SK-N-SH (cell line): Measurements from ENCODE around the gene NR6A1. TPM values are rescaled to one million over a fixed set of nuclear protein-coding genes. Genes with fewer than 3 reads are reported as not detected.

Source experiments
- CTCF ChIA-PET: fragments of 300-600, 350-600 bp; formaldehyde crosslinking; extraction: SDS; loops from one replicate; lab custom pipeline; 2021; lab: Yijun Ruan, JAX
- POLR2A ChIA-PET: fragments of 350-600 bp; sonication (Branson Sonifier 250); formaldehyde crosslinking; extraction: SDS; loops from one replicate; lab custom pipeline; 2020; ENCODE audit warnings: antibody characterized with exemption, inconsistent platforms; lab: Yijun Ruan, JAX
- DNase-seq: peaks from one replicate; pipeline ENCODE4 v3.0.0; 2012
- H2AFZ ChIP-seq: fragments of 200-600 bp; sonication (generic); 2 replicates; pipeline ENCODE4 v1.8.1; 2016; ENCODE audit warnings: antibody characterized with exemption, mild to moderate bottlenecking, low read depth
- H3F3A ChIP-seq: fragments of 200-600 bp; sonication (generic); replicated peaks from 2 replicates; pipeline ENCODE3; 2016; ENCODE audit warnings: antibody characterized with exemption, mild to moderate bottlenecking; ENCODE audit not compliant: insufficient read depth
- H3K27ac ChIP-seq, 2 experiments: fragments of 200-500 bp in 1 of 2; fragments of 200-600 bp in 1 of 2; sonication (Bioruptor generic) in 1 of 2; sonication (generic), shearing (Covaris generic) in 1 of 2; 2 replicates each; pipeline versions ENCODE4 v1.5.1 to v1.6.1; 2014 to 2016; ENCODE audit warnings: low read depth in 2 of 2, inconsistent platforms in 1 of 2, low read length in 1 of 2, mild to moderate bottlenecking in 1 of 2, mixed read lengths in 1 of 2
- H3K27me3 ChIP-seq: fragments of 200-600 bp; sonication (generic), shearing (Covaris generic); 2 replicates; pipeline ENCODE4 v1.6.1; 2016; ENCODE audit warnings: mixed run types; ENCODE audit not compliant: insufficient read depth
- H3K36me3 ChIP-seq, 2 experiments: fragments of 200-500 bp in 1 of 2; fragments of 200-600 bp in 1 of 2; sonication (Bioruptor generic) in 1 of 2; sonication (generic) in 1 of 2; replicated peaks in 1 of 2; 2 replicates each; pipeline versions ENCODE3 to v1.5.1; 2014 to 2016; ENCODE audit warnings: low read length in 1 of 2, mild to moderate bottlenecking in 1 of 2; ENCODE audit not compliant: insufficient read depth in 2 of 2, control insufficient read depth in 1 of 2
- H3K4me1 ChIP-seq, 2 experiments: fragments of 200-500 bp in 1 of 2; fragments of 200-600 bp in 1 of 2; sonication (Bioruptor generic) in 1 of 2; sonication (generic), shearing (Covaris generic) in 1 of 2; 2 replicates each; pipeline versions ENCODE4 v1.5.1 to v1.6.1; 2014 to 2016; ENCODE audit warnings: low read depth in 1 of 2, low read length in 1 of 2, mixed run types in 1 of 2; ENCODE audit not compliant: insufficient read depth in 2 of 2, control insufficient read depth in 1 of 2
- H3K4me2 ChIP-seq: fragments of 200-600 bp; sonication (generic), shearing (Covaris generic); 2 replicates; pipeline ENCODE4 v1.6.1; 2017; ENCODE audit warnings: mixed run types
- H3K4me3 ChIP-seq, 2 experiments: fragments of 200-500 bp in 1 of 2; fragments of 200-600 bp in 1 of 2; sonication (Bioruptor generic) in 1 of 2; sonication (generic), shearing (Covaris generic) in 1 of 2; 2 replicates each; pipeline versions ENCODE4 v1.5.1 to v1.8.1; 2014 to 2016; ENCODE audit warnings: low read depth in 2 of 2, inconsistent platforms in 1 of 2, low read length in 1 of 2, mild to moderate bottlenecking in 1 of 2, mixed read lengths in 1 of 2, moderate library complexity in 1 of 2
- H3K79me2 ChIP-seq: fragments of 200-600 bp; sonication (generic); 2 replicates; pipeline ENCODE4 v1.8.1; 2017; ENCODE audit warnings: mild to moderate bottlenecking; ENCODE audit not compliant: insufficient read depth
- H3K9ac ChIP-seq: fragments of 200-600 bp; sonication (generic); 2 replicates; pipeline ENCODE4 v1.6.1; 2017; ENCODE audit warnings: mixed run types
- H3K9me2 ChIP-seq: fragments of 200-600 bp; sonication (generic); 2 replicates; pipeline ENCODE4 v1.6.1; 2017; ENCODE audit warnings: mixed run types
- H3K9me3 ChIP-seq: fragments of 200-600 bp; sonication (generic); 2 replicates; pipeline ENCODE4 v1.6.1; 2017; ENCODE audit warnings: mixed run types, mild to moderate bottlenecking, moderate library complexity
- H4K20me1 ChIP-seq: fragments of 200-600 bp; sonication (generic); 2 replicates; pipeline ENCODE4 v1.6.1; 2017; ENCODE audit warnings: mild to moderate bottlenecking, mixed run types; ENCODE audit not compliant: insufficient read depth
- ELF1 ChIP-seq: IDR thresholded peaks from 2 replicates; pipeline ENCODE4 v1.4.0; 2012
- EZH2phosphoT487 ChIP-seq: fragments of 200-600 bp; sonication (generic); IDR thresholded peaks from 2 replicates; pipeline ENCODE4 v1.6.1; 2017; ENCODE audit warnings: low read depth, mixed run types, mild to moderate bottlenecking, antibody characterized with exemption, moderate library complexity, borderline replicate concordance
- FOSL2 ChIP-seq: IDR thresholded peaks from 2 replicates; pipeline ENCODE4 v1.4.0; 2012; ENCODE audit warnings: low read depth, mild to moderate bottlenecking, moderate library complexity, borderline replicate concordance
- GABPA ChIP-seq: IDR thresholded peaks from 2 replicates; pipeline ENCODE4 v1.4.0; 2012; ENCODE audit warnings: low read depth, mild to moderate bottlenecking
- GATA2 ChIP-seq: sonication (generic); formaldehyde crosslinking; IDR thresholded peaks from 2 replicates; pipeline ENCODE4 v1.5.0; 2020; ENCODE audit warnings: mild to moderate bottlenecking, missing genetic modification reagents
- IRF3 ChIP-seq: fragments of 150-350 bp; IDR thresholded peaks from 2 replicates; pipeline ENCODE4 v1.6.1; 2016; ENCODE audit warnings: mild to moderate bottlenecking, low read depth, low read length
- JUND ChIP-seq: IDR thresholded peaks from 2 replicates; pipeline ENCODE4 v1.4.0; 2012
- NFIC ChIP-seq: IDR thresholded peaks from 2 replicates; pipeline ENCODE4 v1.4.0; 2012; ENCODE audit warnings: borderline replicate concordance
- NRF1 ChIP-seq: IDR thresholded peaks from 2 replicates; pipeline ENCODE4 v1.6.1; 2012; ENCODE audit warnings: low read depth, mild to moderate bottlenecking, low read length
- PBX3 ChIP-seq: IDR thresholded peaks from 2 replicates; pipeline ENCODE4; 2012
- RCOR1 ChIP-seq: fragments of 150-350 bp; IDR thresholded peaks from 2 replicates; pipeline ENCODE4 v1.6.1; 2017; ENCODE audit warnings: antibody characterized with exemption, low read length
- RFX5 ChIP-seq: IDR thresholded peaks from 2 replicates; pipeline ENCODE4 v1.6.1; 2012; ENCODE audit warnings: mild to moderate bottlenecking, improper control_type of control experiment, low read length
- RXRA ChIP-seq: IDR thresholded peaks from 2 replicates; pipeline ENCODE4 v1.4.0; 2012; ENCODE audit warnings: low read depth, mild to moderate bottlenecking, borderline replicate concordance
- SIN3A ChIP-seq: IDR thresholded peaks from 2 replicates; pipeline ENCODE4 v1.6.1; 2012; ENCODE audit warnings: low read depth, mild to moderate bottlenecking, low read length, moderate library complexity, borderline replicate concordance
- SMC3 ChIP-seq: IDR thresholded peaks from 2 replicates; pipeline ENCODE4 v1.6.1; 2012; ENCODE audit warnings: low read depth, low read length, improper control_type of control experiment
- TEAD4 ChIP-seq: IDR thresholded peaks from 2 replicates; pipeline ENCODE4 v1.4.0; 2012; ENCODE audit warnings: mild to moderate bottlenecking, borderline replicate concordance; ENCODE audit not compliant: insufficient read depth
- USF1 ChIP-seq: IDR thresholded peaks from 2 replicates; pipeline ENCODE4 v1.4.0; 2012; ENCODE audit warnings: low read depth, borderline replicate concordance
- YY1 ChIP-seq: IDR thresholded peaks from 2 replicates; pipeline ENCODE4 v1.4.0; 2012; ENCODE audit warnings: low read depth, mild to moderate bottlenecking
- polyA plus RNA-seq, 3 experiments: library from polyadenylated mRNA; depleted of rRNA; stranded (reverse); fragments of >200 nt; gene quantifications; 2 replicates each; pipeline ENCODE4 v1.2.3, GENCODE V29; 2012
- TF ChIP-seq, protein P1 (sequence below): IDR thresholded peaks from 2 replicates; pipeline ENCODE4 v1.4.0; 2012; ENCODE audit warnings: low read depth, borderline replicate concordance
- TF ChIP-seq, protein P2 (sequence below): fragments of 200-600 bp; sonication (generic); IDR thresholded peaks from 2 replicates; pipeline ENCODE4 v1.6.1; 2017; ENCODE audit warnings: antibody characterized with exemption, mild to moderate bottlenecking, moderate library complexity
- TF ChIP-seq, protein P3 (sequence below): fragments of 150-350 bp; IDR thresholded peaks from 2 replicates; pipeline ENCODE4 v1.6.1; 2017; ENCODE audit warnings: antibody characterized with exemption, low read length, low read depth, borderline replicate concordance
- TF ChIP-seq, protein P4 (sequence below): IDR thresholded peaks from 2 replicates; pipeline ENCODE4 v1.4.0; 2012; ENCODE audit warnings: low read depth

NR6A1 gene
- polyA plus RNA-seq, 1 of the 3 experiments (the other 2 are of a cell fraction): 1.2 TPM

DNA sequence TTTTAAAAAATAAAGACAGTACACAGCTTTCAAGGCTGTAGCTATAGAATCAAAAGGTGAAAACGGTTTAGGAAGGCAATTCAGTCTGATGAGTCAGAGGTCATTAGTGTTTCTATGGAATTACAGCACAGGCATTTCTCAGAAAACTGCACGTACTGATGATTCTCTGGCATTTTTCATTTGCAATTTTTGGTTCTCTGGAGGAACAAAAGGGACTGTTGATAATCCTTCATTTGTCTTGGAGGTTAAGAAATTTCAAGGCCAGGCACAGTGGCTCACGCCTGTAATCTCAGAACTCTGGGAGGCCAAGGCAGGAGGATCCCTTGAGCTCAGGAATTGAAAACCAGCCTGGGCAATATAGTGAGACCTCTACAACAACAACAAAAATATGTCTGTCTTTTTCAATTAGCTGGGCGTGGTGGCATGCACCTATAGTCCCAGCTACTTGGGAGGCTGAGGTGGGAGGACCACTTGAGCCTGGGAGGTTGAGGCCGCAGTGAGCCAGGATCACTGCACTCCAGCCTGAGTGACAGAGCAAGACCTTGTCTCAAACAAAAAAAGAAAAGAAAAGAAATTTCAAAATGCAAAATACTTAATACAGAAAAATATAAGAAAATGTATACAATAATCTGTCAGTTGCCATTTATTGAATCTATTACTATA lies 27.3 kb downstream of the NR6A1 start (continued):
- TF ChIP-seq, protein P1, sequence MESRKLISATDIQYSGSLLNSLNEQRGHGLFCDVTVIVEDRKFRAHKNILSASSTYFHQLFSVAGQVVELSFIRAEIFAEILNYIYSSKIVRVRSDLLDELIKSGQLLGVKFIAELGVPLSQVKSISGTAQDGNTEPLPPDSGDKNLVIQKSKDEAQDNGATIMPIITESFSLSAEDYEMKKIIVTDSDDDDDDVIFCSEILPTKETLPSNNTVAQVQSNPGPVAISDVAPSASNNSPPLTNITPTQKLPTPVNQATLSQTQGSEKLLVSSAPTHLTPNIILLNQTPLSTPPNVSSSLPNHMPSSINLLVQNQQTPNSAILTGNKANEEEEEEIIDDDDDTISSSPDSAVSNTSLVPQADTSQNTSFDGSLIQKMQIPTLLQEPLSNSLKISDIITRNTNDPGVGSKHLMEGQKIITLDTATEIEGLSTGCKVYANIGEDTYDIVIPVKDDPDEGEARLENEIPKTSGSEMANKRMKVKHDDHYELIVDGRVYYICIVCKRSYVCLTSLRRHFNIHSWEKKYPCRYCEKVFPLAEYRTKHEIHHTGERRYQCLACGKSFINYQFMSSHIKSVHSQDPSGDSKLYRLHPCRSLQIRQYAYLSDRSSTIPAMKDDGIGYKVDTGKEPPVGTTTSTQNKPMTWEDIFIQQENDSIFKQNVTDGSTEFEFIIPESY: no peak
- TF ChIP-seq FOSL2: peak; percentile 54; the same call in 1 of the 2 replicates
- TF ChIP-seq ELF1: no peak
- no peak for TF ChIP-seq TEAD4
- no peak for TF ChIP-seq NRF1
- TF ChIP-seq GABPA: no peak
- no peak for TF ChIP-seq GATA2 (CRISPR knock-in tag)
- no peak for TF ChIP-seq IRF3
- no peak for TF ChIP-seq EZH2phosphoT487
- TF ChIP-seq SMC3: no peak
- TF ChIP-seq PBX3: no peak

DNA sequence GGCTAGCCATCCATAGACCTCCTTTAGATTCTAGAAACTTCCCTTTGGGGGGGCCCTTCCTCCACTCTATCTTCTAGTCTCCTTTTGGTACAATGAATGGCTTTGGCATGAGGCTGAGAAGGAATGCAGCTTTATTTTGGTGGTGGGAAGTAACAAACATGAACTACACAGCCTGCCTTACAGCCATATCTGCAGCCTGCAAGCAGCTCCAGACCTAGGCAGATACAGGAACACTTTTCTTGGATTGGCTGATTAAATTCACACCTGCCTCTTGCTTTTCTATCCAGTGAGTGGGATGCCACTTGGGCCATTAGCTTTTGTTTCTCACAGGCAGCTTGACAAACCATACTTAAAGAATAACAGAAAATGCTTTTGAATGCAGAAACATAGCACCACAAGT lies 28.2 kb downstream of the NR6A1 start:
- H3K4me2 ChIP-seq: peak overlapping the region; percentile 54; the same call in 1 of the 2 replicates
- H3K27me3 ChIP-seq: no peaks in the 10 kb centered on the region
- no peaks in the 10 kb centered on the region for H3K9me3 ChIP-seq
- H3K4me1 ChIP-seq: peaks cover 8 to 36% of the 10 kb centered on the region in 2 experiments
- TF ChIP-seq USF1 (no peak), YY1 (no peak), NRF1 (no peak), RFX5 (no peak), SMC3 (no peak), JUND (no peak), RCOR1 (no peak), GATA2 (CRISPR knock-in tag) (no peak), GABPA (no peak), RXRA (no peak), NFIC (no peak), IRF3 (no peak), SIN3A (no peak)
- TF ChIP-seq, protein P2, sequence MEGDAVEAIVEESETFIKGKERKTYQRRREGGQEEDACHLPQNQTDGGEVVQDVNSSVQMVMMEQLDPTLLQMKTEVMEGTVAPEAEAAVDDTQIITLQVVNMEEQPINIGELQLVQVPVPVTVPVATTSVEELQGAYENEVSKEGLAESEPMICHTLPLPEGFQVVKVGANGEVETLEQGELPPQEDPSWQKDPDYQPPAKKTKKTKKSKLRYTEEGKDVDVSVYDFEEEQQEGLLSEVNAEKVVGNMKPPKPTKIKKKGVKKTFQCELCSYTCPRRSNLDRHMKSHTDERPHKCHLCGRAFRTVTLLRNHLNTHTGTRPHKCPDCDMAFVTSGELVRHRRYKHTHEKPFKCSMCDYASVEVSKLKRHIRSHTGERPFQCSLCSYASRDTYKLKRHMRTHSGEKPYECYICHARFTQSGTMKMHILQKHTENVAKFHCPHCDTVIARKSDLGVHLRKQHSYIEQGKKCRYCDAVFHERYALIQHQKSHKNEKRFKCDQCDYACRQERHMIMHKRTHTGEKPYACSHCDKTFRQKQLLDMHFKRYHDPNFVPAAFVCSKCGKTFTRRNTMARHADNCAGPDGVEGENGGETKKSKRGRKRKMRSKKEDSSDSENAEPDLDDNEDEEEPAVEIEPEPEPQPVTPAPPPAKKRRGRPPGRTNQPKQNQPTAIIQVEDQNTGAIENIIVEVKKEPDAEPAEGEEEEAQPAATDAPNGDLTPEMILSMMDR: no peak
- TF ChIP-seq, protein P3, sequence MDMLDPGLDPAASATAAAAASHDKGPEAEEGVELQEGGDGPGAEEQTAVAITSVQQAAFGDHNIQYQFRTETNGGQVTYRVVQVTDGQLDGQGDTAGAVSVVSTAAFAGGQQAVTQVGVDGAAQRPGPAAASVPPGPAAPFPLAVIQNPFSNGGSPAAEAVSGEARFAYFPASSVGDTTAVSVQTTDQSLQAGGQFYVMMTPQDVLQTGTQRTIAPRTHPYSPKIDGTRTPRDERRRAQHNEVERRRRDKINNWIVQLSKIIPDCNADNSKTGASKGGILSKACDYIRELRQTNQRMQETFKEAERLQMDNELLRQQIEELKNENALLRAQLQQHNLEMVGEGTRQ: no peak
- TF ChIP-seq, protein P4, sequence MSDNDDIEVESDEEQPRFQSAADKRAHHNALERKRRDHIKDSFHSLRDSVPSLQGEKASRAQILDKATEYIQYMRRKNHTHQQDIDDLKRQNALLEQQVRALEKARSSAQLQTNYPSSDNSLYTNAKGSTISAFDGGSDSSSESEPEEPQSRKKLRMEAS: no peak
- no peak overlapping the region for H2AFZ ChIP-seq
- H3K9me2 ChIP-seq: no peaks in the 10 kb centered on the region
- no peaks in the 10 kb centered on the region for H3K36me3 ChIP-seq
- H4K20me1 ChIP-seq: no peaks in the 10 kb centered on the region
- POLR2A ChIA-PET: no interaction called here
- DNase-seq: no peak
- H3K27ac ChIP-seq: peak overlapping the region in 1 of 2 experiments; percentile 65; a peak in 3 of 4 replicates
- no peak overlapping the region for H3K4me3 ChIP-seq
- CTCF ChIA-PET: interaction anchor here (0.7 to 4.6 kb wide), 11 partner anchors 9 to 206 kb away, joined by 3 to 20 read pairs (median 9); partner anchors contain the start of genes NR6A1 and WDR38
- H3K79me2 ChIP-seq: peaks cover 17% of the 10 kb centered on the region; the same call in 1 of the 2 replicates
- peaks cover 24% of the 10 kb centered on the region for H3F3A ChIP-seq
- peak overlapping the region; percentile 21; the same call in 1 of the 2 replicates for H3K9ac ChIP-seq
